H1 (cell line): ENCODE data around the gene EBPL. TPM values are rescaled to one million over a fixed set of nuclear protein-coding genes. Genes with fewer than 3 reads are reported as not detected.

Experiments used
- BACH1 ChIP-seq: IDR thresholded peaks from 2 replicates; pipeline ENCODE4 v1.6.1; 2012; ENCODE audit warnings: low read length, improper control_type of control experiment
- polyA plus RNA-seq, 7 experiments: library from polyadenylated mRNA; depleted of rRNA in 3 of 7; stranded (reverse) in 5 of 7; unstranded in 2 of 7; fragments of >200 nt in 5 of 7; fragments of 200-250 nt in 2 of 7; gene quantifications; 1 replicate in 5 of 7; 2 replicates in 1 of 7; 4 replicates in 1 of 7; pipeline versions ENCODE4 v1.2.1 to v1.2.3, GENCODE V29; 2011 to 2013; ENCODE audit warnings: missing spikeins in 2 of 7, mixed read lengths in 2 of 7
- total RNA-seq: library from RNA; stranded (reverse); fragmentation: NEBNext Ultra II Directional; extraction: Animal tissue kit (Norgen Biotek cat#: 25700); gene quantifications from 2 replicates; pipeline ENCODE4 v1.2.1, GENCODE V29; 2021
- TF ChIP-seq, protein P1 (sequence below): IDR thresholded peaks from 2 replicates; pipeline ENCODE4 v1.6.1; 2012; ENCODE audit warnings: inconsistent platforms

Gene EBPL
- total and polyA plus RNA-seq, 2 of the 8 experiments (the other 6 are each of a cell fraction or from before 2014, with no cell fraction given): 130 to 204 TPM

DNA sequence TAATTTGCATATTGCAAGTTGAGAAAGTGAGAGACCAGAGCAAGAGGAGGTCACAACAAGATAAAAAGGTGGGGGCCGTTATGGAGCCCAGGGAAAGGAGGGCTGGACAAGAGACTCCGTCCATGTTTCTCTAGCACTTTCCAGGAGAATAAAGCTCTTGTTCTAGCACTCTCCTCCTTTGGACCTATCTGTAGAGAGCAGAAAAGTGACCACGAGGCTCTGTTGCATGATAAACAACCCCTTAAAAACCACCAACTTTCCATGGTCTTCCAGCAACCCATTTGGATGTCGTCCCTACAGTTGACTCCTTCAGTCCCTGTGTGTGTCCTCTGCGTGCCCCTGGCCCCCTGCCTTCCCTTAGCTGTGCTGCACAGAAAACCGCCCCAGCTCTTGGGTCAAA is 67.1 kb downstream of the EBPL start (continued):
- TF ChIP-seq, protein P1, sequence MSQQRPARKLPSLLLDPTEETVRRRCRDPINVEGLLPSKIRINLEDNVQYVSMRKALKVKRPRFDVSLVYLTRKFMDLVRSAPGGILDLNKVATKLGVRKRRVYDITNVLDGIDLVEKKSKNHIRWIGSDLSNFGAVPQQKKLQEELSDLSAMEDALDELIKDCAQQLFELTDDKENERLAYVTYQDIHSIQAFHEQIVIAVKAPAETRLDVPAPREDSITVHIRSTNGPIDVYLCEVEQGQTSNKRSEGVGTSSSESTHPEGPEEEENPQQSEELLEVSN: no peak
- TF ChIP-seq BACH1: no peak
